Hepatocyte (in vitro differentiated cells): ENCODE measurements around the gene GDNF. TPM values are rescaled to one million over a fixed set of nuclear protein-coding genes. Genes with fewer than 3 reads are reported as not detected.
"Not testable (repeated sequence)": the region's sequence is repeated elsewhere in the genome, so short reads cannot be mapped to it uniquely, and the experiment has no call there.

Experiments used
- DNase-seq: peaks from one replicate; pipeline ENCODE4 v3.0.0-alpha.2; 2016; ENCODE audit warnings: low spot score
- H2AFZ ChIP-seq: fragments of 200-600 bp; sonication (generic); 2 replicates; pipeline ENCODE4 v1.6.0; 2016; ENCODE audit warnings: antibody characterized with exemption, mild to moderate bottlenecking
- H3K27ac ChIP-seq: fragments of 200-600 bp; sonication (generic); 2 replicates; pipeline ENCODE4 v1.5.1; 2016; ENCODE audit warnings: mild to moderate bottlenecking
- H3K27me3 ChIP-seq: fragments of 200-600 bp; sonication (generic); 2 replicates; pipeline ENCODE4 v1.6.1; 2016
- H3K36me3 ChIP-seq: fragments of 200-600 bp; sonication (generic); replicated peaks from 2 replicates; pipeline ENCODE4 v1.5.1; 2016; ENCODE audit warnings: low read depth; ENCODE audit not compliant: insufficient read depth
- H3K4me1 ChIP-seq: fragments of 200-600 bp; sonication (generic); 2 replicates; pipeline ENCODE4 v1.5.1; 2016; ENCODE audit warnings: mild to moderate bottlenecking, moderate library complexity; ENCODE audit not compliant: insufficient read depth
- H3K4me2 ChIP-seq: fragments of 200-600 bp; sonication (generic); 2 replicates; pipeline ENCODE4 v1.6.0; 2016
- H3K4me3 ChIP-seq: fragments of 200-600 bp; sonication (generic); 2 replicates; pipeline ENCODE4 v1.5.1; 2016; ENCODE audit warnings: mild to moderate bottlenecking
- H3K79me2 ChIP-seq: fragments of 200-600 bp; sonication (generic); 2 replicates; pipeline ENCODE4 v1.6.0; 2017; ENCODE audit warnings: mild to moderate bottlenecking
- H3K9me2 ChIP-seq: fragments of 200-600 bp; sonication (generic); replicated peaks from 2 replicates; pipeline ENCODE4 v1.6.0; 2017; ENCODE audit warnings: mild to moderate bottlenecking; ENCODE audit not compliant: insufficient read depth
- H3K9me3 ChIP-seq: fragments of 200-600 bp; sonication (generic); 2 replicates; pipeline ENCODE4 v1.5.1; 2016; ENCODE audit warnings: low read depth, mild to moderate bottlenecking
- H4K20me1 ChIP-seq: fragments of 200-600 bp; sonication (generic); 2 replicates; pipeline ENCODE4 v1.6.0; 2016; ENCODE audit warnings: mild to moderate bottlenecking; ENCODE audit not compliant: insufficient read depth, poor library complexity, severe bottlenecking
- CTCF ChIP-seq: fragments of 200-600 bp; sonication (generic); IDR thresholded peaks from 2 replicates; pipeline ENCODE4 v1.5.1; 2016; ENCODE audit warnings: antibody characterized with exemption, mild to moderate bottlenecking; ENCODE audit not compliant: poor library complexity
- EZH2 ChIP-seq: fragments of 200-600 bp; sonication (generic); IDR thresholded peaks from 2 replicates; pipeline ENCODE4 v1.6.1; 2016; ENCODE audit warnings: antibody characterized with exemption, mild to moderate bottlenecking, borderline replicate concordance
- EZH2phosphoT487 ChIP-seq: fragments of 200-600 bp; sonication (generic); IDR thresholded peaks from one replicate; pipeline ENCODE4 v1.6.1; 2018; ENCODE audit warnings: antibody characterized with exemption, mild to moderate bottlenecking, low read depth, moderate library complexity; ENCODE audit not compliant: unreplicated experiment, severe bottlenecking
- WGBS: methylation state at CpG from one replicate; pipeline ENCODE4 v1.1.6; 2016; ENCODE audit warnings: low lambda C conversion rate; ENCODE audit errors: missing lambda C conversion rate; 5-methylcytosine and 5-hydroxymethylcytosine counted together
- polyA plus RNA-seq: library from polyadenylated mRNA; unstranded; fragments of >200 nt; fragmentation: Nextera tagmentation; extraction: Ambion mirVana; gene quantifications from 2 replicates; pipeline ENCODE4 v1.2.1, GENCODE V29; 2016
- total RNA-seq: library from RNA; depleted of rRNA; stranded (reverse); fragments of >200 nt; gene quantifications from 2 replicates; pipeline ENCODE4 v1.2.3, GENCODE V29; 2014

The GDNF gene
- total and polyA plus RNA-seq, 2 experiments from 2014 or later: 0.19 to 1.1 TPM

- no peak overlapping the region for H3K4me2 ChIP-seq
Observed at GRCh38 chr5:37787742-37788141, 52.1 kb downstream of the GDNF start.

GRCh38 chr5:37786862-37787519 lies 52.9 kb downstream of the GDNF start:
- WGBS: 93% methylated on average over 5 of the region's 5 CpGs

More at GRCh38 chr5:37787742-37788141, 52.1 kb downstream of the GDNF start:
- Histone ChIP-seq H3K36me3 (no peaks in the 10 kb centered on the region), H4K20me1 (no peaks in the 10 kb centered on the region), H3K4me3 (no peak overlapping the region), H3K27me3 (no peaks in the 10 kb centered on the region), H3K4me1 (no peaks in the 10 kb centered on the region), H2AFZ (no peak overlapping the region), H3K9me2 (no peaks in the 10 kb centered on the region), H3K9me3 (no peaks in the 10 kb centered on the region), H3K79me2 (no peaks in the 10 kb centered on the region), H3K27ac (no peak overlapping the region)
- no peak for TF ChIP-seq CTCF
- TF ChIP-seq EZH2phosphoT487: no peak
- no peak for TF ChIP-seq EZH2
- DNase-seq: no peak
- WGBS: 90% methylated on average over 6 of the region's 6 CpGs

GRCh38 chr5:37786416-37786815 lies 53.4 kb downstream of the GDNF start:
- Histone ChIP-seq H3K27me3 (no peaks in the 10 kb centered on the region), H3K27ac (no peak overlapping the region), H2AFZ (no peak overlapping the region), H3K79me2 (no peaks in the 10 kb centered on the region), H3K9me3 (no peaks in the 10 kb centered on the region), H3K9me2 (no peaks in the 10 kb centered on the region), H3K4me1 (no peaks in the 10 kb centered on the region), H3K4me3 (no peak overlapping the region), H4K20me1 (no peaks in the 10 kb centered on the region), H3K36me3 (no peaks in the 10 kb centered on the region), H3K4me2 (no peak overlapping the region)
- 70% methylated on average over 2 of the region's 2 CpGs for WGBS
- no peak for DNase-seq
- TF ChIP-seq EZH2: no peak
- no peak for TF ChIP-seq CTCF
- no peak for TF ChIP-seq EZH2phosphoT487

More at GRCh38 chr5:37786862-37787519, 52.9 kb downstream of the GDNF start:
- Histone ChIP-seq H3K9me3 (no peaks in the 10 kb centered on the region), H3K4me2 (no peak overlapping the region), H4K20me1 (no peaks in the 10 kb centered on the region), H3K79me2 (no peaks in the 10 kb centered on the region), H2AFZ (no peak overlapping the region), H3K4me3 (no peak overlapping the region), H3K4me1 (no peaks in the 10 kb centered on the region), H3K27ac (no peak overlapping the region), H3K9me2 (no peaks in the 10 kb centered on the region), H3K36me3 (no peaks in the 10 kb centered on the region), H3K27me3 (no peaks in the 10 kb centered on the region)
- TF ChIP-seq EZH2 (no peak), EZH2phosphoT487 (no peak), CTCF (no peak)
- DNase-seq: no peak

- not testable (repeated sequence) for H3K4me2 ChIP-seq, H3K4me1 ChIP-seq, H3K27ac ChIP-seq, H4K20me1 ChIP-seq, H3K9me2 ChIP-seq, H2AFZ ChIP-seq, H3K27me3 ChIP-seq, H3K79me2 ChIP-seq, DNase-seq, H3K4me3 ChIP-seq, H3K9me3 ChIP-seq, H3K36me3 ChIP-seq
- WGBS: 97% methylated on average over 8 of the region's 8 CpGs
Observed at GRCh38 chr5:37781409-37781808, 58.4 kb downstream of the GDNF start.
